ENCODE data around the gene EXOC3L4. TPM values are rescaled to one million over a fixed set of nuclear protein-coding genes. Genes with fewer than 3 reads are reported as not detected.

EXOC3L4 gene
- polyA plus RNA-seq, 1 donor from 2014 or later, result not detected

DNA sequence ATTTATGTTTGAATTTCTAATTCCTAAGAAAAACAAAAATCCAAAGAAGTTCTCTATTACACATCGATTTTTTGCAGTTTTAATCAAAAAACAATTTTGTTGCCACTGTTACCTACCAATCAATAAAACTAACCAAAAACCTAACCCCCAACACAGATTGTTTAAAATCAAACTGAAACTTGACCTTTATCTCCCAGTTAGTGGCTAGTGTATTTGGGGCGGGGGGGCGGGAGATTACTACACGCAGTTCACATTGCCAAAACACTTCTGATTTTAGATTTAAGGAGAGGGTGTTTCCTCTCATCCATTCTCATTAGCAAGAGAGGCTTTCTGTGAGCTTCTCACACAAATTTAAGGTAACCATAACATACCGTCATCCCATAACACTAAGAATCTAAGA is 43.6 kb upstream of the EXOC3L4 start:
- no peaks in the 10 kb centered on the region for H3K9me2 ChIP-seq (ENCODE audit: insufficient read depth, low read length)
- H3F3A ChIP-seq (ENCODE audit: insufficient read depth, low read length, poor library complexity, severe bottlenecking), result no peaks in the 10 kb centered on the region
- no peaks in the 10 kb centered on the region for H3K36me3 ChIP-seq (ENCODE audit: insufficient read depth, low read length)
- no peak overlapping the region for H3K27ac ChIP-seq (ENCODE audit: low read length)
- no peak overlapping the region for H3K9ac ChIP-seq (ENCODE audit: low read length)
- no peaks in the 10 kb centered on the region for H4K20me1 ChIP-seq (ENCODE audit: insufficient read depth)
- H3K9me3 ChIP-seq (ENCODE audit: low read length), result no peaks in the 10 kb centered on the region
- peaks cover 57% of the 10 kb centered on the region for H3K79me2 ChIP-seq (replicated peaks; ENCODE audit: insufficient read depth, low read length)
- no peak overlapping the region for H3K4me3 ChIP-seq (ENCODE audit: low read length)
- TF ChIP-seq RAD21 (conservative IDR thresholded peaks at IDR 0.05) (no peak), TAF1 (IDR thresholded peaks at IDR 0.05; ENCODE audit: low read depth) (no peak), EP300 (conservative IDR thresholded peaks at IDR 0.05; ENCODE audit: poor library complexity, severe bottlenecking) (no peak), EZH2 (IDR thresholded peaks at IDR 0.05; ENCODE audit: borderline replicate concordance, insufficient read depth, low read length, poor library complexity, severe bottlenecking) (no peak), SMC3 (conservative IDR thresholded peaks at IDR 0.05; ENCODE audit: poor library complexity) (no peak), MXI1 (conservative IDR thresholded peaks at IDR 0.05; ENCODE audit: poor library complexity, severe bottlenecking) (no peak), POLR2AphosphoS5 (IDR thresholded peaks at IDR 0.05) (no peak)
- TF ChIP-seq, protein P1, sequence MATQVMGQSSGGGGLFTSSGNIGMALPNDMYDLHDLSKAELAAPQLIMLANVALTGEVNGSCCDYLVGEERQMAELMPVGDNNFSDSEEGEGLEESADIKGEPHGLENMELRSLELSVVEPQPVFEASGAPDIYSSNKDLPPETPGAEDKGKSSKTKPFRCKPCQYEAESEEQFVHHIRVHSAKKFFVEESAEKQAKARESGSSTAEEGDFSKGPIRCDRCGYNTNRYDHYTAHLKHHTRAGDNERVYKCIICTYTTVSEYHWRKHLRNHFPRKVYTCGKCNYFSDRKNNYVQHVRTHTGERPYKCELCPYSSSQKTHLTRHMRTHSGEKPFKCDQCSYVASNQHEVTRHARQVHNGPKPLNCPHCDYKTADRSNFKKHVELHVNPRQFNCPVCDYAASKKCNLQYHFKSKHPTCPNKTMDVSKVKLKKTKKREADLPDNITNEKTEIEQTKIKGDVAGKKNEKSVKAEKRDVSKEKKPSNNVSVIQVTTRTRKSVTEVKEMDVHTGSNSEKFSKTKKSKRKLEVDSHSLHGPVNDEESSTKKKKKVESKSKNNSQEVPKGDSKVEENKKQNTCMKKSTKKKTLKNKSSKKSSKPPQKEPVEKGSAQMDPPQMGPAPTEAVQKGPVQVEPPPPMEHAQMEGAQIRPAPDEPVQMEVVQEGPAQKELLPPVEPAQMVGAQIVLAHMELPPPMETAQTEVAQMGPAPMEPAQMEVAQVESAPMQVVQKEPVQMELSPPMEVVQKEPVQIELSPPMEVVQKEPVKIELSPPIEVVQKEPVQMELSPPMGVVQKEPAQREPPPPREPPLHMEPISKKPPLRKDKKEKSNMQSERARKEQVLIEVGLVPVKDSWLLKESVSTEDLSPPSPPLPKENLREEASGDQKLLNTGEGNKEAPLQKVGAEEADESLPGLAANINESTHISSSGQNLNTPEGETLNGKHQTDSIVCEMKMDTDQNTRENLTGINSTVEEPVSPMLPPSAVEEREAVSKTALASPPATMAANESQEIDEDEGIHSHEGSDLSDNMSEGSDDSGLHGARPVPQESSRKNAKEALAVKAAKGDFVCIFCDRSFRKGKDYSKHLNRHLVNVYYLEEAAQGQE (IDR thresholded peaks at IDR 0.05; ENCODE audit: borderline replicate concordance), result no peak
- TF ChIP-seq, protein P2, sequence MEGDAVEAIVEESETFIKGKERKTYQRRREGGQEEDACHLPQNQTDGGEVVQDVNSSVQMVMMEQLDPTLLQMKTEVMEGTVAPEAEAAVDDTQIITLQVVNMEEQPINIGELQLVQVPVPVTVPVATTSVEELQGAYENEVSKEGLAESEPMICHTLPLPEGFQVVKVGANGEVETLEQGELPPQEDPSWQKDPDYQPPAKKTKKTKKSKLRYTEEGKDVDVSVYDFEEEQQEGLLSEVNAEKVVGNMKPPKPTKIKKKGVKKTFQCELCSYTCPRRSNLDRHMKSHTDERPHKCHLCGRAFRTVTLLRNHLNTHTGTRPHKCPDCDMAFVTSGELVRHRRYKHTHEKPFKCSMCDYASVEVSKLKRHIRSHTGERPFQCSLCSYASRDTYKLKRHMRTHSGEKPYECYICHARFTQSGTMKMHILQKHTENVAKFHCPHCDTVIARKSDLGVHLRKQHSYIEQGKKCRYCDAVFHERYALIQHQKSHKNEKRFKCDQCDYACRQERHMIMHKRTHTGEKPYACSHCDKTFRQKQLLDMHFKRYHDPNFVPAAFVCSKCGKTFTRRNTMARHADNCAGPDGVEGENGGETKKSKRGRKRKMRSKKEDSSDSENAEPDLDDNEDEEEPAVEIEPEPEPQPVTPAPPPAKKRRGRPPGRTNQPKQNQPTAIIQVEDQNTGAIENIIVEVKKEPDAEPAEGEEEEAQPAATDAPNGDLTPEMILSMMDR (IDR thresholded peaks at IDR 0.05; ENCODE audit: poor library complexity, severe bottlenecking), result no peak
- no peak overlapping the region for H2AFZ ChIP-seq (ENCODE audit: low read depth, low read length)
- H3K4me2 ChIP-seq (ENCODE audit: low read length), result no peak overlapping the region
- H3K27me3 ChIP-seq (ENCODE audit: insufficient read depth, low read depth, low read length), result no peaks in the 10 kb centered on the region

DNA sequence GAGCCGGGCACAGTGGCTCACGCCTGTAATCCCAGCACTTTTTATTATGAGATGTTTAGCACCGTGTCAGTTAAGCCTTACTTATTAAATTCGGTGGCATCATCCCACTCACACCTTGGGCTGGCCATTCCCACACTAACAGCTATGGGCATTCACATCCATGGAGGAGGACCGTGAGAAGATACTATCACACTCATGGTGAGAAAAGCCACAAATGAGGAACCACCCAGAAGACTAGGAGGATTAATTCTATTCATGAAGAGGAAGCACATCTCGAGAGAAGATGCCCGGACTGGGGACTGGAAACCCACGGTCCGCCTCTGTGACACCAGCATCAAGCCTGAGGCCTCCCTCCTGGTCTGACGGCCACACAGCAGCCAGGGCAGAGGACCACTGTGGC is 42.1 kb upstream of the EXOC3L4 start:
- Histone ChIP-seq H3K79me2 (replicated peaks; ENCODE audit: insufficient read depth, low read length) (peaks cover 57% of the 10 kb centered on the region), H3K36me3 (ENCODE audit: insufficient read depth, low read length) (no peaks in the 10 kb centered on the region), H3K9me2 (ENCODE audit: insufficient read depth, low read length) (no peaks in the 10 kb centered on the region), H4K20me1 (ENCODE audit: insufficient read depth) (no peaks in the 10 kb centered on the region), H3K9ac (ENCODE audit: low read length) (no peak overlapping the region), H3K27ac (ENCODE audit: low read length) (no peak overlapping the region), H3K4me3 (ENCODE audit: low read length) (no peak overlapping the region), H3K4me2 (ENCODE audit: low read length) (no peak overlapping the region), H2AFZ (ENCODE audit: low read depth, low read length) (no peak overlapping the region), H3K27me3 (ENCODE audit: insufficient read depth, low read depth, low read length) (no peaks in the 10 kb centered on the region), H3F3A (ENCODE audit: insufficient read depth, low read length, poor library complexity, severe bottlenecking) (no peaks in the 10 kb centered on the region), H3K9me3 (ENCODE audit: low read length) (no peaks in the 10 kb centered on the region)
- TF ChIP-seq SMC3 (conservative IDR thresholded peaks at IDR 0.05; ENCODE audit: poor library complexity) (no peak), MXI1 (conservative IDR thresholded peaks at IDR 0.05; ENCODE audit: poor library complexity, severe bottlenecking) (no peak), TAF1 (IDR thresholded peaks at IDR 0.05; ENCODE audit: low read depth) (no peak), EP300 (conservative IDR thresholded peaks at IDR 0.05; ENCODE audit: poor library complexity, severe bottlenecking) (no peak), POLR2AphosphoS5 (IDR thresholded peaks at IDR 0.05) (no peak), RAD21 (conservative IDR thresholded peaks at IDR 0.05) (no peak), EZH2 (IDR thresholded peaks at IDR 0.05; ENCODE audit: borderline replicate concordance, insufficient read depth, low read length, poor library complexity, severe bottlenecking) (no peak)
- TF ChIP-seq, protein P1 (IDR thresholded peaks at IDR 0.05; ENCODE audit: borderline replicate concordance), result no peak
- TF ChIP-seq, protein P2 (IDR thresholded peaks at IDR 0.05; ENCODE audit: poor library complexity, severe bottlenecking), result no peak

All from neural cell (in vitro differentiated cells).